HuH-7.5 (cell line): ENCODE results near the gene NRM.
"Not testable (repeated sequence)": the region's sequence is repeated elsewhere in the genome, so short reads cannot be mapped to it uniquely, and the experiment has no call there.

Experiments used
- DNase-seq: peaks from one replicate; pipeline ENCODE4 v3.0.0; 2011; ENCODE audit warnings: low spot score

Gene NRM, protein sequence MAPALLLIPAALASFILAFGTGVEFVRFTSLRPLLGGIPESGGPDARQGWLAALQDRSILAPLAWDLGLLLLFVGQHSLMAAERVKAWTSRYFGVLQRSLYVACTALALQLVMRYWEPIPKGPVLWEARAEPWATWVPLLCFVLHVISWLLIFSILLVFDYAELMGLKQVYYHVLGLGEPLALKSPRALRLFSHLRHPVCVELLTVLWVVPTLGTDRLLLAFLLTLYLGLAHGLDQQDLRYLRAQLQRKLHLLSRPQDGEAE

GRCh38 chr6:30690403-30691207, at the start of gene NRM:
NRM (minus strand) TSS chr6:30690984; CDS start chr6:30690974, 10 bp downstream.
- peak; percentile 68 for DNase-seq

DNA sequence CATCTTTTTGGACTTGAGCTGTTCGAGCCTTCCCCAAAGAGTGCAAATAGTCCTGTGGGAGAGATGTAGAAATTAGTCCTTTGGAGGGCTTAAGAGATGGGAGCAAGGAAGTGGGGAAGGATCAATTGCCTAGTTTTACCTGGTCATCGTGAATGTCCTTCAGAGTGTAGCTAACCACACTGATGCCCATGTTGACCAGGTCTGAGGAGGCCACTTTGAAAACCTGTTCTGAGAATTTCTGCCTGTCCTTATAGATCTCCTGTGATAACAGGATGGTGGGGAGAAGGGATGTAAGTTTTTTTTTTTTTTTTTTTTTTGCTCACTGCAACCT, 49.7 kb upstream of the NRM start:
- no peak for DNase-seq

GRCh38 chr6:30738532-30738931, 47.7 kb upstream of the NRM start:
- DNase-seq = no peak

GRCh38 chr6:30735668-30736314, 45.0 kb upstream of the NRM start:
- no peak for DNase-seq

GRCh38 chr6:30732237-30732943, 41.6 kb upstream of the NRM start:
- DNase-seq = no peak

- peak; percentile 52 for DNase-seq
These were observed 40.0 kb upstream of the NRM start for GRCh38 chr6:30730601-30731435.

GRCh38 chr6:30727920-30728553, 37.3 kb upstream of the NRM start:
- DNase-seq = no peak

GRCh38 chr6:30726506-30727413, 36.0 kb upstream of the NRM start:
- no peak for DNase-seq

DNA sequence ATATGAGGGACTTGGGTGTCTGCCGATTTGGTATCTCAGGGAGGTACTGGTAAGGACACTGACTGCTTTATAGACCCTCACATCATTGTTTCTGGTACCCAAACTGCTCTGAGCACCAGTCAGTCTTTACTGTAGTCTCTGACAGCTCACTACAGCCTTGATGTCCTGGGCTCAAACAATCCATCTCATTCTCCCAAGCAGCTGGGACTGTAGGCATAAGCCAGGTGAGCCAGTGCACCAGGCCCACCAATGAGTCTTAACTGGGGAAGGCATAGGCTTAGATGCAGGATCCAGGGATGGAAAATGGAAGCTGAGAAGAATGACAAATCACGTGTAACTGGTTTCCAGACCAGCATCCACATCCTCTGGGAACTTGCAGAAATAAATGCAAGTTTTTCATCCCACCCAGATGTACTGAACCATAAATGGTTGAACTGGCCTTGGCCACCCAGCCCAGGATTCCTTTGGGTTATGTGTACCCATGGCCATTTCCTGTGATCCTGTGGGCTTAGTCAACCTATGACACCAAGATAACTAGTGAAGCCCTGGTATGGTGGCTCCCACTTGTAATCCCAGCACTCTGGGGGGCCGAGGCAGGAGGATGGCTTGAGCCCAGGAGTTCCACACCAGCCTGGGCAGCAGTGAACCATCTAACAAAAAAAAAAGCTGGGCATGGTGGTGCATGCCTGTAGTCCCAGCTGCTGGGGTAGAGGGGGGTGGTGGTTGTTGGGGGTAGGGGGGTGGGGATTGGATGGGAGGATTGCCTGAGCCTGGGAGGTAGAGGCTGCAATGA, 35.1 kb upstream of the NRM start:
- no peak for DNase-seq

- no peak for DNase-seq
These were observed 34.3 kb upstream of the NRM start for GRCh38 chr6:30724906-30725667.

GRCh38 chr6:30723843-30724741, 33.3 kb upstream of the NRM start:
- DNase-seq = not testable (repeated sequence)

DNA sequence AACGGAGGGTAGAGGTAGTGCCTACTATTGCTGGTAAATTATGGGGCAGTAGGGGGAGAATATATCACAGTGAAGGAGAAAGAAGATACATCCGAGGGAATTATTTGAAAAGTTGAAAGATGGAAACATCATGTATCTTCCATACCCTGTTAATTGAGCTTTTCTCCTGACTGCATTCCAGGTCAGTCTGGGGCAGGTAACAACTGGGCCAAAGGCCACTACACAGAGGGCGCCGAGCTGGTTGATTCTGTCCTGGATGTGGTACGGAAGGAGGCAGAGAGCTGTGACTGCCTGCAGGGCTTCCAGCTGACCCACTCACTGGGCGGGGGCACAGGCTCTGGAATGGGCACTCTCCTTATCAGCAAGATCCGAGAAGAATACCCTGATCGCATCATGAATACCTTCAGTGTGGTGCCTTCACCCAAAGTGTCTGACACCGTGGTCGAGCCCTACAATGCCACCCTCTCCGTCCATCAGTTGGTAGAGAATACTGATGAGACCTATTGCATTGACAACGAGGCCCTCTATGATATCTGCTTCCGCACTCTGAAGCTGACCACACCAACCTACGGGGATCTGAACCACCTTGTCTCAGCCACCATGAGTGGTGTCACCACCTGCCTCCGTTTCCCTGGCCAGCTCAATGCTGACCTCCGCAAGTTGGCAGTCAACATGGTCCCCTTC, 32.5 kb upstream of the NRM start:
- DNase-seq = not testable (repeated sequence)

- peak; percentile 33 for DNase-seq
These were observed 31.7 kb upstream of the NRM start for GRCh38 chr6:30722280-30723112.

- DNase-seq = not testable (repeated sequence)
These were observed 31.2 kb upstream of the NRM start for GRCh38 chr6:30722025-30722279.

DNA sequence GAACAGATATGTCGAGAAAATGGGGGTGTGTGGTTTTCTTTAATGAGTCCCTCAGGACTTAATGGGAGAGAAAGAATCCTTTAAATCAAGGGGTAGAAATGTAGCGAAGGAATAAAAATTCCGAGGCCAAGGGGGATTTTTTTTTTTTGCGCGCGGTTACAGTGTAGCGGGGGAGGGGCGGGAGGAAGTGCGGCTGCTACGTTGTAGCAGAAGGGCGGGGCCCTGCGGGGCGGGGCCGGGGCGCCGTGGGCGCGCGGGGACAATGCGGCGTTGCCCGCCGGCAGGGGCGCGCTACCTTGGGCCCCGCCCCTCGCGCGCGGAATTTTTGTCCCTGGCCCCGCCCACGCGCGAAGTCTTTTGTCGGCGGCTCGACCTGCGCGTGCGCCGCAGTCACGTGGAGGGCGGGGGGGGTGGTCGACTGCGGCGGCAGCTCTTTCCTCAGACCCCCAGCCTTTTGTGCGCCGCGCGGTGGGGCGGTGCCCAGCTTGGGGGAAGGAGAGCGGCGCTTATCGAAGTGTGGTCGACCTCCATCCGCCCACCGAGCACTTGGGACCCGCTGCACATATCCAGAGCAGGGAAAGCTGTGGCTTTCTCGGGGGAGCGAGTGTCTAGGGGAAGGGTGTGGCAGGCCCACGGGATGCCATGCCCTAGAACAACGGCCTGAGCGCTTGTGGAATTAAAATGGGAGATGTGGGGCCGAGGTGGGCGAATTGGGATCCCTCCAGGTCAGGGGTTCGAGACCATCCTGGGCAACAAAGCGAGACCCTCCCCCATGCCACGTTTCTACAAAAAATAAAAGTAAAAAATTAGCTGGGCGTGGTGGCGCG, 30.6 kb upstream of the NRM start:
- peak; percentile 50 for DNase-seq
